HTR-8/SVneo (cell line): ENCODE measurements around the gene IMPDH1.
A peak's percentile ranks its signal among the peaks of the same experiment; 100 is the strongest.

Experiments
- DNase-seq: peaks from one replicate; pipeline ENCODE4 v3.0.0; 2011; ENCODE audit warnings: low spot score, mixed read lengths; ENCODE audit not compliant: insufficient read length
- FAIRE-seq: peaks from 2 replicates; lab custom pipeline; 2011; peaks lifted over from hg19 to GRCh38; lab: Jason Lieb, UNC

IMPDH1 gene

GRCh38 chr7:128407751-128408708 lies 1.8 kb downstream of the IMPDH1 start:
- DNase-seq (no peak), FAIRE-seq (no peak)

GRCh38 chr7:128407233-128407589 lies 2.6 kb downstream of the IMPDH1 start:
- DNase-seq (no peak), FAIRE-seq (no peak)

DNA sequence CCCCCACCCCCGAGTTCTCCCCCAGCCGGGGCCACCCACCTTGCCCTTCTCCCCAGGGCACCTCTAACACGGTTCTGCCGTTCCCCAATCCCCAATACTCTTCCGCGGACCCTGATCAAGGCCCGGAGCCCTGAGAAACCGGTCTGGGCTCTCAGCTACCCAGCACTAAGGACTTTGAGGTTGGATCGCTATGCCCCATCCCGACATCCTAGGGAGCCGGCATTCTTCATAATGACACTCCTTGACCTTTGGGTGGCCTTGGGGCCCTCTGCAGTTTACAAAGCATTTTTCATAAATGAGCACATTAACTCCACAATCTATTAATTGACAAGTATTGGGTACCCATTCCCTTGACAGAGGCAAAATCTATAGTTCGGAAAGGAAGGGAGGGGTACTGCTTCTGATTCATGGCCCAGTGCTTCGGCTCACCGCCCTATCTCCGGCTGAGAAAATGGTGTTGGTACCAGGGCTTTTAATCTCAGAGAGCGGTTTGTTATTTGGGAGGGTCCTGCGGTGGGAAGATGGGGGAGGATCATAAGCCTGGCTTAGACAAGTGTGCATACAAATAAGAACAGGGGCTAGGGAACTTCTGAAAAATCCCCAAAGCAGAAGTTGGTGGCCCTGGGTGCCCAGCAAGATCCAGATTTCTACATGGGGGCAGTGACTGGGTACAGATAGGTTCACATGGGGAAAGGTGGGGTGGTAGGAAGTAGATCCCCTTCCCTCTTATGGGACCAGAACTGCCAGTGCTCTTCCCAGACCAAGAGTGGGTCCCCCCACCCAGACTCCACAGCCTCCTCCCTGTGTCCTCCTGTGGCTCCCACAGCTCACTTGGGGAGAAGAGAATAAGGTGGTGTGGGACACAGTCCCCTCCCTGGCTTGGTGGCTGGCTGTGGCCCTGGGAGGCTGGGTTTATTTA lies 3.2 kb downstream of the IMPDH1 start:
- DNase-seq: no peak
- FAIRE-seq: no peak

- no peak for FAIRE-seq
- DNase-seq: no peak
Observed at GRCh38 chr7:128405471-128406313, 4.1 kb downstream of the IMPDH1 start.

DNA sequence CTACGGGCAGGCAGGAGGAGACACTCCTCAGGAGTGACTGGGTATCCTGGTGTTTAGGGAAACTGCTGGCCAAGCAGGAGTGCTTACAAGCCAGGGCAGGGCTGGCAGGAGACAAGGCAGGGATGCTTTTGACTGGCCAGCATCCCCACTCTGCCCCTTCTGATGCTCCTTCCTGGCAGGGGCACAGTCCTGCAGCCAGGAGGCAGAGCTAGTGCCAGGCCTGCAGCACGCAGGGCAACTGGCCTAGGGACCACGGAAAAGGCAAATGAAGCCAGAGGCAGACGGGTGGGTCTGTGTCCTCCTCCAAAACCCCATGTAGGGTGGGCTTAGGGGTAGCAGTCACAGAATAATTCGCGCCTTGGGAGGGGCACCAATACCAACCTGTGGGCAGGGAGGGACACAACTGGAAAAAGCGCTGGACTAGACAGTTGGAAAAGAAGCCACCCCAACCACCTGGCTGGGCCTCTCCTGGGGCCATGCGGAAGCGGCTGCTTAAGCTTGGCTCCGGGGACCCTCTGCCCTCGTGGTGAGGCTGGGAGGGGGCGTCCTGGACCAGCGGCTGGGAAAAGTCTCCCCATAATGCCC lies 4.8 kb downstream of the IMPDH1 start:
- no peak for DNase-seq
- no peak for FAIRE-seq

DNA sequence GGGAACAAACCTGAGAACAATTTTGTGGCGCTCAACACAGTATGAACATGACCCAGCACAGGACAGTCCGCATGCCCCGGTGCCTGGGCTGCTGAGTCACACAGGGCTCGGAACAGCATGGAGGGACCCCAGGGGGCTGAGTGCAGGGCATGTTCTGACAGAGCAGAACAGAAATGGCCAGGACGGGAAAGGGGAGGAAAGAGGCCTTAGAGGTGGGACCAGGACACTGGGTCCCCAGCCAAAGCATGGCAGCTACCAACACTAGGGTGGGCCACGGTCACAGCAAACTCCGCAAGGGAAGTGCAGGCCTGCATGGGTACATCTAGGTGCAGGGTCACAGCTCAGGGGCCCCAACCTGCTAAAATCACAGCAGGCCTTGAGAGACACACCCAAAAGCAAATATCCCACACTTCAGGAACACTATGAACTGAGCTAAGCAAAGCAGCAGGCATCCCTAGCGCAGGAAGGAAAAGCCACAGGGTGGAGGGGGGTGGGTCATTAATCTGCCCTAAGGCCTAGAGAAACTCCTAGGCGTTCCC lies 5.6 kb downstream of the IMPDH1 start:
- no peak for FAIRE-seq

DNA sequence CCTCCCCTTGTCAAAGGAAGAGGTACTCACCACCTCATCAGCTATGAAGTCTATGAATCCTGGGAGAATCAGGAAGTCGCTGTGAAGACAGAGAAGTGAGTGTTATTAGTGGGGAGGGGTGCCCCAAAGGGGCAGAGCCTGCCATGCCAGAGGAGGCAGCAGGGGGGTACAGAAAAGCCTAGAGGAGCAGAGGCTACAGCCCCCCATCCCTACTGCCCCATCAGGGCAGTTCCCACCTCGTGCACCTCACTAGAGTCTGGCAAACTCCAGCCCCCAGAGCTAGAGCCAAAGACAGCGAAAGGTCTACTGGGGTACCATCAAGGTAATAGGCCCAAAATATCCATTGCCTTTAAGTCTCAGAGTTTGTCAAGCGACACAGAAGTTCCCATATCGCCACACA lies 6.1 kb downstream of the IMPDH1 start:
- no peak for FAIRE-seq
- no peak for DNase-seq

More for the DNA sequence above, 5.6 kb downstream of the IMPDH1 start:
- no peak for DNase-seq

GRCh38 chr7:128402356-128402755 lies 7.4 kb downstream of the IMPDH1 start:
- FAIRE-seq (no peak), DNase-seq (no peak)

DNA sequence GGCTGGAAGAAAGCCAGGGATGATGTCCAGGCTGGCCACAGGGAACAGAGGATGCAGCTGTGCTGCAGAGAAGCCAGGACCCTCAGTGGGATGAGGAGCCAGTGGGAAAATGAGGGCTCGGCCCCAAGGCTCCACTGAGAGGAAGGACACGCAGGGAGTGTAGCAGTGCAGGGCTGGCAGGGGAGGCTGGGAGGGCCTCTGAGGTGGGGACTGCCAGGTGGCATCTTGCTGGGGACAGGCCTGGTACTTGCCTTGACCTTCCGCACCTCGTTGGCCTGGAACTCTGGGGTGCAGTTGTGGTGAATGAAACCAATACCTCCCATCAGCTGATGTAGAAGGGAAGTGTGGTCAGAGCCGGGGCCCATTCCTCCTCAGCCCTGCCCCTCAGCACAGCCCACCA lies 9.2 kb downstream of the IMPDH1 start:
- DNase-seq: no peak
- no peak for FAIRE-seq

DNA sequence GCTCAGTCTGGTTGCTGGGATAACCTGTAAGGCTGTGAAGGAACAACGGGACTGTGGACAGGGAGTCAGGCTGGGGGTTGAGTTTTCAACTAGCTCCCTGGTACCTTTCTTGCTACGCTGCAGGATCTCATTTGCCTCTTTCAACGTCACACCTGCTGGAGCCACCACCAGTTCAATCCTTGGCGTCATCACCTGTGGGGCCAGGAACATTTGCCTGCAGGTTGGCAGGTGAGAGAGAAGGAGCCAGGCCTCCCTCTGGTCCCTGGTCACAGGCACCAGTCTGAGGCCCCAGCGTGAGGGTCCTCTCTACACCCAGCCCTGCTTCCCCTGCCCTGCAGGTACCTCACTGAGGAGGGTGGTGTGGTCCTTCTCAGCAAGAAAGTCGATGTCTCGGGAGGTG lies 9.8 kb downstream of the IMPDH1 start:
- FAIRE-seq (no peak), DNase-seq (no peak)

GRCh38 chr7:128398841-128399135 lies 11.0 kb downstream of the IMPDH1 start:
- no peak for DNase-seq
- FAIRE-seq: no peak

DNA sequence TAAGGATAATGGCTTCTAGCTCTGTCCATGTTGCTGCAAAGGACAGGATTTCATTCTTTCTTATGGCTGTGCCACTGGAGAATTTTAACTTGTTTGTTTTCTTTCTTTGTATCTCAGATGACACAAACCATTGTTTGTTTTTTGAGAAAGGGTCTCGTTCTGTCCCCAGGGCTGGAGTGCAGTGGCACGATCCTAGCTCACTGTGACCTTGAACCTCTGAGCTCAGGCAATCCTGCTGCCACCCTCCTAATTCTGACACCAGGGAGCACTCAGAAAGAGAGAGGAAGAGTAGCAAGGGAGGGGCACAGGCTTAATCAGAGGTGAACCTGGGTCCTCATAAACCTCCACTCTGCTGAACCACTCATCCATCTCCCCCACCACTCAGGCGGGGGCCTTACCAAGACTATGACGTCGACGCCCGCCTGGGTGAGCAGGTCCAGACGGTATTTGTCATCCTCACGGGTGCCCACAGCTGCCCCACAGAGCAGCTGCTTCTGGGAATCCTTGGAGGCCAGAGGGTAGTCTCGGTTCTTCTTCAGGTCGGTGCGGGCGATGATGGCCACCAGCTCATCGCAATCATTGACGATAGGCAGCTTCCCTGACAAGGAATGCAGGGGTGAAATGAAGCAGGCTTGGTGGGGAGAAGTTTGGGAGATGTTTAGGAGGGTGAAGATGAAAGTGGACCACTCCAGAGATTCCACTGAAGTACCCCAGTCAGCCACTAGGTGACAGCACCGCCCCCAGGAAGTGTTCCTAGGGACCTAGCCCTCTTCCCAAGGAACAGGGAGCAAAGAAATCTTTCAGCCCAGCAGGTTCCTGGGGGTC lies 11.6 kb downstream of the IMPDH1 start:
- no peak for FAIRE-seq
- DNase-seq: peak; percentile 58

DNA sequence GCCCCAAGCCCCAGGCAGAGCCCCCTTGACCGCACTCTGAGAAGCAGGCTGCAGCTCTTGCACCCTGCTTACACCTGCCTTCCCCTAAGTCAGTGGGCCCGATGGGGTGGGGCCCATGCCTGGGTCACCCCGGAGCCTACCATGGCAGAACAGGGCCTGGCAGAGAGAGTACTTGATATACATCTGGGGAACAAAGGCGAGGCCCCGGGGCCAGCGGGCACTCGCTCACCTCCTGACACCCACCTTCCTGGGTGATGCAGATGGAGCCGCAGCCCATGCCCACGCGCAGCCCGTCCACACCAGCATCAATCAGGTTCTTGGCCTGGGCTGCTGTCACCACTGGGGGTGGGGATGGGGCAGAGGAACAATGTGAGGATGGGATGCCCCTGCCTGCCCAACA lies 13.4 kb downstream of the IMPDH1 start:
- FAIRE-seq: no peak
- no peak for DNase-seq

DNA sequence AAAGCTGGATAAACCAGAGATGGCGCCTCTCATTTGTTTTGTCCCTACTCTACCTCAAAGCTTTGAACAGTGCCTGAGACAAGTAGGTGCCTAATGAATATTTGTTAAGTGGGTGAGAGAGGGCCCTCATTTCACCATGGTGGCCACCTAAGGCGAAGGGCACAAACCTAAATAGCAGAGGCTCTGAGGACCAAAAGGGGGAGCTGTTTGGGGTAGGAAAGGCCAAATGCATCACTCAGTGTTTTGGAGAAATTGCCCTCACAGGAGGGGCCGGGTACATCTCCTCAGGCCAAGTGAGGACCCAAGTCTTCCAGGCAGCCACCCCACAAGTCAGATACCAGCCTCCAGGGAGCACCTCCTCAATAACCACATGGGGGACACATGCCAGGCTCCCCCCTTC lies 14.0 kb downstream of the IMPDH1 start:
- FAIRE-seq (no peak), DNase-seq (no peak)

DNA sequence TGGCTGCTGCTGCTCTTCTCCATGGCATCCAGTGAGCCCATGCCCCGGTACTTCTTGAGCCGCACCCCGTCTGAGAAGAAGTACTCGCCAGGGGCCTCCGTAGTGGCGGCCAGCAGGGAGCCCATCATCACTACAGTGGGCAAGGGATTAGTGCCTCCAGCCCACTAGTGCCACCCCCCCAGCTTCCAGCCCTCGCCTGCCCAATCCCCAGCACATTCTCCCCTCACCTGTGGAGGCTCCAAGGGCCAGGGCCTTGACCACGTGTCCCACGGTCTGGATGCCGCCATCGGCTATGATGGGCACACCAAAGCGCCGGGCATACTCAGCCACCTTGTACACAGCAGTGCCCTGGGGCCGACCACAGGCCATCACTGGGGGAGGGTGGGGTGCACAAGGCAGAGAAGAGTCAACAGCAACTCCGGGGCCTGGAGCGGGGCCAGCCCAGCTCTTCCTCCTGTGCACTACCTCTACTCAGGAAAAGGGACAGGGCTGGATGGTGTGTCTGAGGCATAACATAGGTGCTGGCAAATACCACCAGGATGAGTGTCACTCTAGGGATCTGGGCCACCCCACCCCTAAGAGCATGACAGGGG lies 14.8 kb downstream of the IMPDH1 start:
- FAIRE-seq (no peak), DNase-seq (no peak)

DNA sequence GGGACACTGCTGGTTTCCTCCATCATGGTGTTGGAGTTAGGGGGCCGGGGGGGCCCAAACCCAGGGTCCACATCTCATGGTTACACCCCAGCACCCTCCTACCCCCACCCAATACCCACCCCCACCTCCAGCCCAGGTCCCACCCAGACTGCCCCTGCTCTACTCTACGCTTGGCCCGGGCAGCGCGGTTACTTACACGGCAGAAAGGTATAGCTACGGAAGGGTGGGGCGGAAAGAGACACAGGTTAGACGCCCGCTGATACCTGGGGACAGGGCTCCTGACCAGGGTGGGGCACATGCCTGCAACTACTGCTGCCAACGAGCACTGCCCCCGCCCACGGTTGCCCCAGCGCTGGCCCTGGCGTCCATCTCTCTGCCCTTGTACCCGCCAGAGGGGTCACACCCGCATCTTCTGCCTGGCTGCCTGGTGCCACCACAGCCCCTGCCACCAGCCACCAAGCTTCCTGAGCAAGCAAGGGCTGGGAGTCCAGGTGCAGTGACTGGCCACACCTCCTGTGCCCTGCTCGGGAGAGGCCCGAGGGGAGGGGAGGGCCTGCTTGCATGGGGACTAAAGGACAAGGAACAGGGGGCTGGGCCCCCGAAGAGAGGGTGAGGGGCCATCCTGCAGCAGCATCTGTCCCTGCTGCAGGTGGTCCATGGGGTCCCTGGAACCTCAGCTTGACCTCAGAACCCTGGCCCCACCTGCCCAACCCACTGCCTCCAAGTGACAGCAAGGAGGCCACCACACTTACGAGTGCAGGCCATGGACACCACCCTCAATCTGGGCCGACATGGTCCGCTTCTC lies 16.1 kb downstream of the IMPDH1 start:
- FAIRE-seq: no peak
- no peak for DNase-seq

DNA sequence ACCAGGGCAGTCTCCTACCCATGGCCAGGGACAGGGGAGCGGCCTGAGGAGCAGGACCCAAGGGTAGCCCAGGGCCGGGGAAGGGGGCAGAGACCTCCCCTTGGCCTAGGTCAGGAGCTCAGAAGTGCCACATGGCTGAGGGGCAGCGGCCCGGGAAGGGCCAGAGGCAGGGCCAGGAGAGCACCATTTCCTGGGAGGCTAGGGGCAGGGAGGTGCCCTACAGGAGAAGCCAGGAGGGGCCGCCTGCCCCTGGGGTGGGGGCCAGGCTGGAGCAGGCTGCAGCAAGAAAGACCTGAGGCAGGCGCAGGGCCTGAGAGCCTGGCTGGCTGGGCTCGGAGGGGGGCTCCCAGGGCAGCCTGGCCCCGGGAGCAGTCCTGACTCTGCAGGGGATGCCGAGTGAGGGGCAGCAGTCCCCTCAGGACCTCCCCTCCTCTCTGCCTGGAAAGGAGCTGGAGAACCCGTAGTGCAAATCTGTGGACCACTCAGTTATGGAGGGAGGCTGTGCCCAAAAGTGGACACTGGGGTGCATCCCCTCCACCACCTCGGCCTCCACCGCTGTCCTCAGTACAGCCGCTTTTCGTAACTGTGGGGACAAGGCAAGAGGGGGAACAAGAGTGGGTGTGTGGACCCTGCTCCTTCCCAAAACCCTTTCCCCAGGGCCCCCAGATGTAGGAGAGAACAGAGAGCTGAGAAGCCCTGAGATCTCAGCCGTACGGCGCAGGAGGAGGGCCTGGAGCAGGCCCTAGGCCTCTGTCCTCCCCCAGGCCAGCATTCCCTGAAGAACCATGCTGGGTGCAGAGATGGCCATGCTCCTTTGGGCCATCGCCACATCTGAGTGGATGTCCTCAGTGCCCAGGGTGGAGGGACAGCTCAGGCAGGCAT lies 17.1 kb downstream of the IMPDH1 start:
- DNase-seq: no peak
- FAIRE-seq: no peak
